Glomerular visceral epithelial cell (primary cell): ENCODE data around the gene TRPM1.

ENCODE experiments used
- DNase-seq: peaks from one replicate; pipeline ENCODE4 v3.0.0-alpha.2; 2016; ENCODE audit errors: extremely low spot score

The TRPM1 gene

DNA sequence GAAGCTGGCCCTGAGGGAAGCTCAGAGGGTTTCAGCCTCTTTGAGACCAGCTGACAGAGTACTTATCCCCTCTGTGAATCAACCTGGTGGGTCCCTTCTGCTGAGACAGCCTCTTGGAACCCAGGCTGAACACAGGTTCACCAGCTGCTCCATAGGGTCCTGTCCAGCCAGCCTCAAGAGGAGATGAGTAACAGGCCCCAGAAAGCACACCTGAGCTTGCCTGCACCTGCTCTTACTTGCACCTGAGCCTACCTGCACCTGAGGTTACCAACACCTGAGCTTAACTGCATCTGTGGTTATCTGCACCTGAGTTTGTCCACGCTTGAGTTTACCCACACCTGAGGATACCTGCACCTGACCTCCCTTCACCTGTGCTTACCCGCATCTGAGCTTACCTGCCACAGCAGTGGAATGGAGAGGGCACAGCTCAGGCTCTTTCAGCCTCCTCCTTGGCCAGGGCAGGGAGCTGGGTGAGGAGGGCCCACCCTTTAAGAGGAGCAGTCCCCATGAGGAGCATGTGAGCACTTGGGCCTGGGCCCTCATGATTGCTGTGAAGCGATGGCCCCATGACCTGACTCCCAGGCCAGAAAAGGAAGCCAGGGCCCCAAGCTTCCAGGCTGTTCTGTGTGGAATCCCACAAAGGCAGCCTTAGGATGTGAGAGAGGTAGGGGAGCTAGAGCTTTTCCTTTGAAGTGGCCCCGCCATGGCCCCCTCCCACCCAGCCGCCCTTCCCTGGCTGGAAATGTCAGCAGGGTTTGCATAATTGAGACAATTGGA lies at the start of gene TRPM1:
Gene TRPM1 (minus strand): TSS at position 464 of the 777 bp plus-strand sequence. CDS start 20,370 bp downstream, outside the sequence.
- DNase-seq: no peak

DNA sequence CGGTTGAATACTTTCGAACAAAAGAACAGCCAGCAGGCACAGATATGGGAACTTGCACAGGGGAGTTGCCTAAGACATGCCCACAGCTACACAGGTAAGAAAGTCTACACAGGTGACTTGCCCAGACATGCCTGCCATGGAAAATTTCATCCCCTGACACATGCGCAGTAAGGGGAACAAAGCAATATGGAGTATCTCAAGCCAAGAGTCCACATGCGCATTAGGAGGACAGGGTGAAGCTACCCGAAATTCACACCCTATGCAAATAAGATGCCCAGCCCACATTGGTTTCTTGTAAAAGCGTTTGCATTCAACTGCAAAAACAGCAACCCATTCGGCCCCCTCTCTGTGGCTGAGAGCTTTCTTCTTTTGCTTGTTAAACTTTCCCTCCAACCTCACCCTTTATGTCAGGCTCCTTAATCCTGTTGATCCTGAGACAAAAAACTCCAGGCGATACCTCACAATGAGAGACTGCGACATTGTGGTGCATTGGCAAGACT lies 49.3 kb upstream of the TRPM1 start:
- no peak for DNase-seq

DNA sequence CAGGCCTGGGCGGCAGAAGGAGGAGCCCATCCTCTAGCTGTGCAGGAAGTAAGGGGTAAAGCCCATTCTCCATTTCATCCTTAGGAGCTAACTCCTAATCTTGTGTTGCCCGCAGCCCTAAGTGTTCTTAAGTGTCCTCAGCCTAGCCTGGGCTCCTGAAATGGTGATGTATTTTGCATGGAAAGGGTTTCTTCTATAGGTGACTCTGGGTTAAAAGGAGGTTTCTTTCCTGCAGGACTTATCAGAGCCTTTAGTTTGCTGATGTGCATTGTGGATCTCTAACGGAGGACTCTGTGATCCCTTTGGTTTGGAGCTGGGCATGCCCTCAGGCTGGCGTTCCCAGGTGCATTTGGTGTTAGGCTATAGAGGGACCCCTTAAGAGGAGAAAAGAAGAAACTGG lies 48.5 kb upstream of the TRPM1 start:
- no peak for DNase-seq

- DNase-seq: no peak
These were observed 47.6 kb upstream of the TRPM1 start for GRCh38 chr15:31149088-31149505.

DNA sequence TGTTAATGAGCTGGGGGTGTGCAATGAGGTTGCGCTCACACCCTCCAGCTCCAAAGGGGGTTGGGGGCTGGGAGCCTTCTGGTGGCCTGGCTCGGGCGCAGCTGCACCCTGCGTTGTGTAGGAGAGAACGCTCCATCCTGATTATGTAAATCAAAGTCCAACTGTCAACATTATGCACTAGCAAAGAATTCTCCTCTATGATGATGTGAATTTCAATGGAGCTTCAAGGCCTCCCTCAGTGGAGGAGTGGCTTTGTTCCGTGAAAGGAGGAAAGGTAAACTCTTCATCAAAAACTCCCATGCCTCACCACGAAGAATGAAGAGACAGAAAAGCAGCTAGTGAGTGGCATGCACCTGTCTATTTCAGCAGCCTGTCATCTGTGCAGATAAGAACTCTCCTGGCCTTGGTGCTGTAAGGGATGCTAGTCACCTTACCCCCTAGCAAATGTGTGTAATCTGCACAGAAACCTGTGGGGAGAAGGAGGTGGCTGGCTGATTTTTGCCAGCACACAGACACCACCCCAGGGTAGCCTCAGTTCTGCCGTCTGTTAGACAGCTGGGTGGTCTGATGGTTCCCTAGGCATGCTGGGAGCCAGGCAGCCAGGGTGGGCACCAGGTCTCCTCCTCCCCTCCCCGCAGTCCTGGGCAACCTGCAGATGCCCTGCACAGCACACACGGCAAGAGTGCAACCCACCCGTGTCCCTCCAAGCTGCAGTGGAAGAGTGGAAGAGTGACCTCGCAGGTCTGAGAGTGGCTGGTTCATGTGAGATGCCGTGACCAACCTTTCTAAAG lies 47.0 kb upstream of the TRPM1 start:
- no peak for DNase-seq

- DNase-seq: no peak
These were observed 46.4 kb upstream of the TRPM1 start for GRCh38 chr15:31147944-31148296.

DNA sequence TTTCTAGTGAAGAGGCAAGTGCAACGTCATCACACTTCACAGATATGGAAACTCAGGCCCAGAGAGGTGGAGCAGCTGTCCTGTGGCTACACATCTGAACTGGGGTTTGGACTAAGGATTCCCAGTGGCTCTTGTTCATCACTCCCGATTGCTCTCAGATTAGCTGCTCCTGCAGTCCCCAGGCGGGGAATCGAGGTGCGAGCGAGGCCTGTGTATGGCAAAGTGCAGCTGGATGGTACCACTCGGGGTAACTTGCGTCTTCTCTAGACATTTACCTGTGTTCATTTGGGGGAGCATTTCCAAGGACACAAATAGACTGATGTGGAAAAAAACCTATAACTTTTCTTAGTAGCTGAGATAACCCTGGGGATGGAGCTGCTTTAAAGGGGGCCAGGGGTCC lies 45.9 kb upstream of the TRPM1 start:
- DNase-seq: no peak

- peak; percentile 15 for DNase-seq
These were observed 43.9 kb upstream of the TRPM1 start for GRCh38 chr15:31145271-31145911.

- DNase-seq: no peak
These were observed 40.3 kb upstream of the TRPM1 start for GRCh38 chr15:31141792-31142191.

GRCh38 chr15:31136607-31137328 lies 35.2 kb upstream of the TRPM1 start:
- no peak for DNase-seq

- no peak for DNase-seq
These were observed 34.5 kb upstream of the TRPM1 start for GRCh38 chr15:31136016-31136415.

GRCh38 chr15:31135523-31135922 lies 34.0 kb upstream of the TRPM1 start:
- DNase-seq: no peak

- DNase-seq: no peak
These were observed 32.4 kb upstream of the TRPM1 start for GRCh38 chr15:31133890-31134289.

DNA sequence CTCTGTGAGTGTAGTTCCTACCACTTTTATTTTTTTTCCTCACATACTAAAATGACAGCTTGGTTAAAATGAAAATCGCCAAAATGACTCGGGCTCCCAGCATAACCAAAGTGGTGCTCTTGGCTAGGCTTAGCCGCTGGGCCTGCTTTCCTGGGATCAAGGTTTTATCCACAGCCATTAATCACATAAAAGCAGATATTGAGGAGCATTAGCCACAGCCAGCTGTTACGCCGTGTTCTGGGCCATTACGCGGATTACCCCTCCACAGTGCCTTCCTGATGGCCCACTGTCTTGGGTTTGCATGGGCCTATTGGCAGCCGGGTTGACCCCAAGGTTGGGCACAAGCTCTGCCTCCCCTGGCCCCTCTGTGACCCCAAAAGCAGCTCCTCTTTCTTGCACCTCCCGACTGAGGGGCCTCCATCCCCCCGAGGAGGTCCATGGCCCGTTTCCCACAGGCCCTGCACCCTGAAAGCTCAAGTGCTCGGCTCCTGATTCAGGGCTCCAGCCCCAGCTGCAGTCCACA lies 30.4 kb upstream of the TRPM1 start:
- DNase-seq: no peak

- DNase-seq: no peak
These were observed 29.2 kb upstream of the TRPM1 start for GRCh38 chr15:31130576-31131237.

GRCh38 chr15:31129769-31130303 lies 28.3 kb upstream of the TRPM1 start:
- DNase-seq: no peak

- DNase-seq: peak; percentile 74
These were observed 27.6 kb upstream of the TRPM1 start for GRCh38 chr15:31128919-31129768.

GRCh38 chr15:31128477-31128876 lies 27.0 kb upstream of the TRPM1 start:
- no peak for DNase-seq

- DNase-seq: no peak
These were observed 26.2 kb upstream of the TRPM1 start for GRCh38 chr15:31127596-31128261.
